Measurements from ENCODE around the gene CDH22.

CDH22 gene

DNA sequence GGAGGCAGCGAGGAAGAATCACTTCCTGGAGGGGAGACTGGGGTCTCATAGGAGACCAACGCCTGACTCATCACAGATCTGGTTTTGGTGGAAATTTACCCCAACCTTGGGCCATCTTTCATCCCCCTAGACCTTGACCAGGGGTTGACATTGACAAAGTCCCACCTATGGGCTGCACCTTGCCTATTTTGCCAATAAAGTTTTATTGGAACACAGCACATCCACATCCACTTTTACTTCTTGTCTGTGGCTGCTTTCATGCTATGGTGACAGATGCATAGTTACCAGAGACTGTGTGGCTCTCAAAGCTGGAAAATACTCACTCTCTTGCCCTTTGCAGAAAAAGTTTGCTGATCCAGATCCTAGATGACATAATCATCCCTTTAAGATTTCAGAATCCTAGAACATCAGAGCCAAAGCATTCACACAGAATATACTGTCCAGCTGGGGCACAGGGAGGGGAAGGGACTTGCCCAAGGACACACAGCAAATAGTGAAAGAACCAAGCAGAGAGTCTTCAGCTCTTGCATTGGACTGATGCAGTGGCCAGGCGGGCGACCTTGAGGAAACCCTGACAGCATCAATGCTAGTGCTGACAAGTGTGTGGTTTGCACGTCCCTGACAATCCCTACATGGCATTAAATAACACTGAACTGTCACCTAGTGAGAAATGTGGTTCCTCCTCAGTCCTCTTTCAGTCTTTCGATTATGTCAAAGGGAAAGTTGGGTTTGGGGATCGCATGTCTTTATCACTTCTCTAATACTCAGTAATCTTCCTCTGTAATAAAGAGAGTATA lies 149.0 kb downstream of the CDH22 start:
- no peak for DNase-seq

DNA sequence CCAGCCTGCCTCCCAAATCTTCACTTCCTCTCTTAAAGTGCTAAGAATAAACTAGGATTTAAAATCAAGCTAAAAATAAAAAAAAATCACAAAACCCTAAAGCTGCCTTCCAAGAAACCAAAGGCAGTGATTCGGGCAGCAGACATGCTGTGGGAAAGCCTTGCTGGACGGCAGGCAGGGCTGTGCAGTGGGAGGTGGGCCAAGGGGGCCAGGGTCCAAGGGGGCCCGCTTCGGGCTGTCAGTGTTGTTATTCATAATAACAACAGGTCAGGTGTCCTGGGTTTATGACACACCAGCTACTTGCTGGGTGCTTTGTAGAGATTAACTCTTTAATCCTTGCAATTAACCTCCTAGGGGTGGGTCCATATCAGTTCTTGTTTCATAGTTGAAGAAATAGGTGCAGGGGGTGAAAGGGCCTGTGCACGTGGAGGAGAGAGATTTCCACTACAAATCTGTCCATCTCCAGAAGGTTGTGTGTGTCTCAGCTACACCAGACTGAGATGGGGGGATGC lies 149.8 kb downstream of the CDH22 start:
- DNase-seq = peak; percentile 74

DNA sequence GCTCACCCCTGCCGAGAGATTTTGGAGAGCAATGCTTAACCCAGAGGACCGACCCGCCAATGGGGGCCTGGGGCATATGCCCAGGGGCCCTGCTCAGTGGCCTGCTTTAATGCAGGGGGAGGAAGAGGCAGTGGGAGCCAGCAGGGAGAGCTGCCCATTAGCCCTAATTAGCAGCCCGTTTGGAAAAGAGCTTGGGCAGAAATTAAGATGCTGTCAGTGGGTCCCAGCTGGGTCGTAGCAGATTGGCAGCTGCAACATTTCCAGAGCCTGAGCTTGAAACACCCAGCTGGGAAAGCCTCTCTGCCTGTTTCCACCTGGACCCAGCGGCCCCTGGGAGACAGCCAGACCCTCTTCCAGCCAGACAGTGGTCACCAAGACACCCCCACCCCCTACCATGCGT lies 150.7 kb downstream of the CDH22 start:
- peak; percentile 82 for DNase-seq

DNA sequence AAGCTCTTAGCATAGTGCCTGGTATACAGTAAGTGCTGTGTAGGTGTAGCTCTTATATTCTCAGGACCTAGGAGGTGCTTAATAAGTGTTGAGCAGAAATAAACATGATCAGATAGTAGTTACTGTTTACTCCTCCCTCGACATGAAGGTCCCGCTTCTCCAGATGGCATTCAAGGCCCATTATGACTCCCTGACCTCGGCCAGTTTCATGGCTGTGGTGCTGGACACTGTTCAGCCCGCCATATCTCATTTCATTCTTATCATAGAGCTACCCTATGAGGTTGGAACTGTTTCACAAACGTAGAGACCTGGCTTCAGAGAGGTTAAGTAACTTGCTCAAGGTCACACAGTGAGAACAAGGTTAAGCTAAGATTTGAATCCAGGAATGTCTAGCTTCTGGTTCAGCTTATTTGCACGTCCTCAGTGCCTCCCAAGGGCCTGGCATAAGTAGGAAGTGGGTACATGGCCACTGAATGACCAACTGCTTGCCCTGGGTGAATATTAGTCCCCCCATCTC lies 151.2 kb downstream of the CDH22 start:
- DNase-seq = no peak

DNA sequence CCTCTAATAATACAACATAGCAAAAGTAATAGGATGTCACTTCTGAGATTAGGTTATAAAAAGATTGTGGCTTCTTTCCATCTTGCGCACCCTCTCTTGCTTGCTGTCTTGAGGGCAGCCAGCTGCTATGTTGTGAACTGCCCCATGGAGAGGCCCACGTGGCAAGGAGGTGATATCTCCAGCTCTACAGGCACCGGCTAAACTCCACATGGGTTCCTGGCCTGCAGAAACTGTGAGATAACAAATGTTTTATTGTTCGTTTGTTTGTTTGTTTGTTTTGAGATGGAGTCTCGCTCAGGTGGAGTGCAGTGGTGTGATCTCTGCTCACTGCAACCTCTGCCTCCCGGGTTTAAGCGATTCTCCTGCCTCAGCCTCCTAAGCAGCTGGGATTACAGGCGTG lies 152.2 kb downstream of the CDH22 start:
- no peak for DNase-seq

DNA sequence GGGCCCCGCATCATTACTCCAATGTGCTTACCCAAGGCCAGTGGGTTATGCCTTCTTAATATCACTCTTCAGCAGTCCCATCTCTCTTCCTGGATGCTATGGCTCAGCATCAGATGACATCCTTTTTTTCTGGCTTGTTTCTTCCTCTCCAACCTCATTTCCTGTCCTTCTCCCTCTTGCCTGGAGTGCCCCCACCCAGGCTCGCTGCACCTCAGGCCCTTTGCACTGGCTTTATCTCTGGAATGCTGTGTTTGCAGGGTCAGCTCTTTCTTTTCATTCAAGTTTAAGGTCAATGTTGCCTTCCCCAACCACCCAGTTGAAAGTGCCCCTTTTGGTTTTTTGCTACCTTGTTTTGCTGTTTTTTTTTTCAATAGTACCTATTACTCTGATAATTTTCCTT lies 153.5 kb downstream of the CDH22 start:
- no peak for DNase-seq

DNA sequence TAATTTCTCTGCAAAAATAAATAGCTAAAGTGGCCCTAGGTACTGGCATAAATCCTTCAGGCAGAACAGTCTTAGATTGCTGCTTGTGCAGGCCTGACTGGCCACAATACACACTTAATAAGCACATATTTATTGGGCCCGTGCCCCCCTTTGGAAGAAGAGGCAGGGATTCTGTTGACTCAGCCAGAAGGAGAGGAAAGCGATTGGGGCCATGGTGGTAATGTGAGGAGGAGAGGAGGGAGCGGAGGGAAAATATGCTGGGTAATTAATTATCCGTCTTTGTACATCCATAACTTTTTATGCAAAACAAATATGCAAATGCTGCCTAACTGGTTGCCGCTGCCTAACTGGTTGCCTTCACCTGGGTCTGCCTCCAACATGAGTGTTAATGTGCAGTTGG lies 154.0 kb downstream of the CDH22 start:
- DNase-seq = no peak

DNA sequence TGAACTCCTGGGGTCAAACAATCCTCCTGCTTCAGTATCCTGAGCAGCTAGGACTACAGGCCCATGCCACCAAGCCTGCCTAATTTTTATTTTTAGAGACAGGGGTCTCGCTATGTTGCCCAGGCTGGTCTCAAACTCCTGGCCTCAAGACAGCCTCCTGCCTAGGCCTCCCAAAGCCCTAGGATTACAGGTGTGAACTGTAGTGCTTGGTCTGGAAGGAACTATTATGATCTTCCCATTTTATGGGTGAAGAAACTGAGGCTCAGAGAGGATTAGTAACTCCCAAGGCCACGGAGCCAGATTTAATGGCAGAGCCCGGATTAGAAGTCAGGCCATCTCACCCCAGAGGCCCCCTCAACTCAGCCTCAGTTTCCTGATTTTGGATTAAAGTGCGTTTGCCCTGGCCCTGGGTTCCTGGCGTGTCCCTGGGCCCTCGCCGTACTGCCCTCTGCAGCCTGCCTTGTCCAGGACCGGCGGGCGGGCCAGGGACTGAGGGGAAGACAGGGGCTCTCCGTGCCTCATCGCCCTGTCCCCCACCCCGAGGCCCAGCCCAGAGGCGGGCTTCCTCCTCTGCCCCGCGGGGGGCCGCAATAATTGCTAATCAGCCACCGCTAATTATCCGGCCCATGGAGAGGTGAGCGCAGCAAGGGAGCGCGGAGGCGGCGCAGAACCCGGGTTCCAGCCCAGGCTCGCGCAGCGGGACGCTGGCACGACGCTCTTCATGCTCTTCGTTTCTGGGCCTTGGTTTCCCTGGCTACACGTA lies 155.3 kb downstream of the CDH22 start:
- DNase-seq = no peak

DNA sequence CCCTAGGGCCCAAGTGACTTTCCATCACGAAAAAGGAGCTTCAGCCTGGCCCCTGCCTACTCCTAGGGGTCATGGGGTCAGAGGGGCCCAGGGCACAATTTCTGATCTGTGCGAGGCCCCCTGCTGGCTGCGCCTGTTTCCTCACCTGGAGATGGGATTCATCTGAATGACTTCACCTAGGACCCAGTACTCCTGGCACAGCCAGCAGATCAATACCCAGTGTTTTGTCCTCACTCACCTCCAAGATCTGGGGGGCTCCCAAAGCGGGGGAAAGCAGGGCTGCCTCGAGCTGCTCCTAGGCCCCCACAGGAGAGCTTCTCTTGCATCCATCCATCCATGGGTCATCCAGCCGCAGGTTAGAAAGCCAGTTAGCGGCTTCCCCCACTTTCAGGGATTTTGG lies 156.4 kb downstream of the CDH22 start:
- no peak for DNase-seq

DNA sequence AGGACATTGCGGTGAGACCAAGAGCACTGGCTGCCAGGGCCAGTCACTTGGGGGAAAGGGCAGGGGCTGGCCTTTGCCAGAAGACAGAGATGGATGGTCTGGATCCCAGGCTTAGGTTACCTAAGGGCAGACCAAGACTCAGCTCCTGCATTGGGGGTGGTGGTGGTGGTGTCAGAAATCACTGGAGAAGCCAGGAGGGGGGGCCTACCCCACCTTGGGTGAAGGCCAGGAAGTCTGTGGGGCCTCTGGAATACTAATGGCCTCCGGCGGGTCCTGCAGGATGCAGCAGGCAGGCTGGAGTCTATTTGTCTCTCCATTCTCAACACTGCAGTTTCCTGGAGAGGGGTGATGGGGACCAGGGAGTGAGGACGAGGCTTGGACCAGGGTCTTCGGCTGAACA lies 157.4 kb downstream of the CDH22 start:
- DNase-seq = no peak

DNA sequence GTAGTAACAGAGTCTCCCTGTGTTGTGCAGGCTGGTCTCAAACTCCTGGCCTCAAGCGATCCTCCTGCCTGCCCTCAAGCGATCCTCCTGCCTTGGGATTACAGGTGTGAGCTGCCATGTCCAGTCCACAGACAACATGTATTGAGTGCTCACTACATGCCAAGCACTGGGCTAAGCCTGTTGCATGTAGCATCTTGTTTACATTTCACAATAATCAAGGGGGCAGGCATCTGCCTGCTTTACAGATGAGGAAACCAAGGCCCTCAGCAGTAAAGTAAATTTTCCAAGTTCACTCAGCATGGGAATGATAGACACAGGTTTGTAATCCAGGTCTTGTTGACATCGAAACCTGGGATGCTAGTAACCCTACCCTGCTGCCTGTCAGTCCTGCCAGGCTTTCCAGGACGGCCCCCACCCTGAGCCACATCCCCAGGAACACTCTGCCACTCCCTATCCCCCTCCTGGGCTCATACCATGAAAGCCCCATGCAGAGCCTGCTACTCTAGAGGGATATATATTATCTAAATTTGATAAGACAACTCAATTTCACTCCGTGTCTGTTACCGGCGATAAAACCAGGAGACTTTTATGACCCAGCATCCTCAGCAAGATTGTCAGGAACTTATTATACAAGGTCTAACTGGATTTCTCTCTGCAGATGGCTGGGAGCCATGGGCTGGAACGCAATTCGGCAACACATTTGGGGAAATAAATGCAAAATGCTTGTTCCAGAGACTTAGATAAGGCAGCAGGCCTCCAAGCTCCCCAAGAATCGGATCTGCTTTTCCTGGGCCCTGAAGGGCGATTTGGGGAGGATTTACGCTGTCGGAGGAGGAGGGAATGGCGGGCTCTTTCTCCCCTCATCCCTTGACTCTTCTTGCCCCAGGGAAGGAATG lies 159.7 kb downstream of the CDH22 start:
- no peak for DNase-seq

DNA sequence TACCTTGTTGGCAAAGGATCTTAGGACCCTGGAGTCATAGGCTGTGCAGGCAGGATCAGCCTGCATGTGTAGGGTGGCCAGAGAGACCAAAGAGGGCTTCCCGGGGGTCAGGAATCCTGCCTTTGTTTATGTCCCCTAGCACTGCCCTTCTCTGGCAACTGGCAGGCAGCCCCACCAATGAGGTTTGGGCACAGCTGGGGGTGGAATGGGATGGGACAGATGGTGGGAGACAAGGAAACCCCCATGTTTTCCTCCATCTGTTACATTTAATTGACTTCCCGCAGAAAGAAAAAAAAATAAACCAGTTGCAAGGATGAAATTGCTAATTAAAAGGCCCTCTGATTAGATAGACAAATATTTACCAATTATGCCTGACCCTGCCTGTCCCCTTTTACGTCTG lies 162.6 kb downstream of the CDH22 start:
- peak; percentile 86 for DNase-seq

DNA sequence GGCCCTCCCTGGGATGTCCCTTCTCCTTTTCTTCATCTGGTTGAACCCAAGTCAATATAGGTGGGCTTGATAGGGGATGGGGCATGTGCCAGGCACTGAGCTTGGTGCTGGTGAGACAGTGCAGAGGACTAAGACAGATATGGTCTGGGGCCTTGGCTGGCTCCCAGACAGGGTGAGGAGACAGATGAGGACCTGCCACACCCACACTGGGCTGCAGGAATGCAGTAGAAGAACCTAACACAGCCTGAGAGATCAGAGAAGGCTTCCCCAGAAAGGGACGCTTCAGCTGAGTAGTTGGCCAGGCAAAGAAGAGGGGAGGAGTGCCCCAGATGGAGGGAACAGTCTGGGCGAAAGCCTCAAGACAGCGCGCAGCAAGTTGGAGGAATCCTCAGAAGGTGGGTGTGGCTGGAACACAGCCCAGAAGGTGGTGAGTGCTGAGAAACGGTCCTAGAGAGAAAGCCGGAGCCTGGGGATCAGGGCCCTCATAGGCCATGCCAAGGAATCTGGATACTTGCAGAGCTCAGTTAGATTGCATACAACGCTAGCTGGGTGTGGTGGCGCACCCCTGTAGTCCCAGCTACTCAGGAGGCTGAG lies 163.8 kb downstream of the CDH22 start:
- DNase-seq = no peak

DNA sequence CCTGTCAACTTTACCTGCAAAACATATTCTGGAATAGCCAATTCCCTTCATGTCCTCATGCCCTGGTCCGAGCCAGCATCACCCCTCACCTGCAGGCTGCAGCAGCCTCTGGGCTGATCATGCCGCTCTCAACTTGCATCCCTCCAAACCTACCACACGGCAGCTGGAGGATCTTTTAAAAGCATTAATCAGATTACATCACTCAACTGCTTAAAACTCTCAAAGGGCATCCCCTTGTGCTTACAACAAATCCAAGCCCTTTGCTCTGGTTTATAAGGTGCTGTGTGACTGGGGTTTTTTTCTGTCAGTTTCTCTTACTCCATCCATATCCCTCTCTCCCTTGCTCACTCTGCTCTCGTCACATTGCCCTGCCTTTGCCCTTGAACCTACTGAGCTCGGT lies 166.2 kb downstream of the CDH22 start:
- peak; percentile 85 for DNase-seq

DNA sequence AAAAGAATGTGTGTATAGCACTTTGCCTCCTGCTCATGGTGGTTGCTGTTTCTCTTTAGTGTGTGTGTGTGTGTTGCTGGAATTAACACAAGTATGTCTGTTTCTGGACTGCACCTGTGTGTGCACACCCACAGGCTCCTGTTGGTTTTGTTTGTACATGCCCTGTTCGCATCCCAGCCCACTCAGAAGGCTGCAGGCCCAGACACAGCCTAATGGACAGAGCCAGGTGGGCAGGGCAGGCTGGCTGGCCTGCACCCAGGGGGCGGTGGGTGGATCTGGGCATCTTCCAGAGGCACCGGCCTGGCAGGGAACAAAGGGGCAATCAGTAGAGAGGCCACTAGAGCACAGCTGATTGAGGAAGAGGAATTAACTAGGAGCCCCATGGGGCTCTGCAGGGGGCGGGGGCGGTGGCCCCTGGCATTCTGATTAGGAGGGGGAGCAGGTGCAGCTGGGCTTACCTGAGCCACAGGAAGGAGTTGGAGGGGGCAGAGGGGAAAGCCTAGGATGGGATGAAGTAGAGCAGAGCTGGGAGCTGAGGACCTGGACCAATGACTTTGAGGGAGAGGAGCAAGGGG lies 168.3 kb downstream of the CDH22 start:
- peak; percentile 71 for DNase-seq

DNA sequence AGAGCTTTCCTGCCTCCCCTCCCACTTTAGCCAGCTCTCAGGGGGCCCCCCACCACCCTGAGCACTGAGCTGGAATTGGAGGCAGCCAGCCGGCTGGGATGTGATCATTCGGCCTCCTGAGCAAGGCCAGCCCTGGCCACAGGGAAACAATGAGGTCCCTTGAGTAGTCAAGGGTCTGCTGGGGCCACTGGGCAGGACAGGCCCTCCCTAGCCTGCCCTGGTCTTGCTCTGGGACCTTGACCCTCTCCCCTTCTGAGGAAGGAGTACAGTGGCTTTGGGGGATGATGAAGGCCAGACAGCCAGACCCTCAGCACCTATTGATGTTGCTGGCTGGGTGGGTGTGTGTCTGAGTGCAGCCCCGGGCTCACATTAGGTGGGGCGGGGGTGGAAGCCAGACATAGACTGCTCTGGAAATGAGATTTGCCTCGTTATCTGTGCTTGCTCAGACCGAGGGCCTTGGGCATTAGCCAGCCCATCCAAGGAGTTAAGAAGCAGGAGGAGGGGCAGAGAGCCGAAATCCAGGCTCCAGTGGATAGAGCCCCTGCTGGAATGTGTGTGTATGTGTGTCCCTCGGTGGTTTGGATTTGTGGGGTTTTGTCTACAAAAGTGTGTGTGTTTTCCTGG lies 168.9 kb downstream of the CDH22 start:
- no peak for DNase-seq

DNA sequence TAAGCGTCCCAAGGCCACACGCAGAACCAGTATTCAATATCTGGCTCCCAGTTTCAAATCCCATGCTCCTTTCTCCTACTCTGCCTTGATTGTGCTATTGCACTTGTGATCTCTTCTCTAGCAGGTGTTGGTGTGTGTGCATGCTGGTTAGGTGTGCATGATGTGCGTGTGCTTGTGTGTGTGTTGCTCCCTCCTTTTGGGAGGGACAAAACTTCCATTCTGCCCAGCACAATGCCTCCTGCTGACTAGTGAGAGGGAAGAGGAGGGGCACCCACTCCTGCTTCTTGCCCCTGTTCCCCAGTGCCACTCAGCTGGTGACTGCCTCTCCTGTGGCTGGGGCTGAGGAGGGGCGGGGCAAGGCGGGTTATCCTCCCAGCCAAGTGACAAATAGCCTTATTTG lies 170.5 kb downstream of the CDH22 start:
- no peak for DNase-seq

DNA sequence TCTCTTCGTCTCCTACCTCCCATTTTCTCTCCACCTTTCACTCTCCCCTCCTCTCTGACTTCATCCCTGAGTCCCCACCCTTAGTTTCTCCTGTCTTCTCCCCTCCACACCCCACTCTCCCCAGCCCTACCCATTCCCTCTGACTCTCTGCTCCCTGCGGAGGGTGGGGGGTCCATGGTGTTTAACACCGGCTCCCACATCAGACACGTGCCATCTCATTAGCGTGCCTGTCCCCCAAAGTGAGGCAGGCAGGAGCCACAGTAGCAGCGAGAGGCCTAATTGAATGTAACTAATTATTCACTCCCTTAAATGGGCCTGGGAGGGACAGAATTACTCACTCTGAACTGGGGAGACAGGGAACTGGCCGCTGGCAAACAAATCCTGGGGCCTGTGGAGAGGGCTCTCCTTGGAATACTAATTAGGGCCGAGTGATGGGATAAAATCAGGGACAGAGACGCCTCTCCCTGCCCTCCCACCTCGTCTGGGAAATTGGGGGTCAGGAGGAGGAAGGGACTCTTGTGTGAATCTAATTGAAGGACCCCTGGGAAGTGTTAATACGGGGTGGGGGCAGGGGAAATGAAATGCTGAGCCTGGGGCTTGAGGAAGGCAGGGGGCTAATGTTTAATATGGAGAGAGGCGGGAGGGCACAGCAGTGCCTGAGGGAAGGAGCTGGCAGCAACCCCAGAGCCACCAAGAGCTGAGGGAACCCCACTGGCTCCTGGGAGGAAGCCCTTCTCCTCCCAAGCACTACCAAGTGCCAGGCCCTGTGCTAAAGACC lies 172.3 kb downstream of the CDH22 start:
- DNase-seq = no peak

DNA sequence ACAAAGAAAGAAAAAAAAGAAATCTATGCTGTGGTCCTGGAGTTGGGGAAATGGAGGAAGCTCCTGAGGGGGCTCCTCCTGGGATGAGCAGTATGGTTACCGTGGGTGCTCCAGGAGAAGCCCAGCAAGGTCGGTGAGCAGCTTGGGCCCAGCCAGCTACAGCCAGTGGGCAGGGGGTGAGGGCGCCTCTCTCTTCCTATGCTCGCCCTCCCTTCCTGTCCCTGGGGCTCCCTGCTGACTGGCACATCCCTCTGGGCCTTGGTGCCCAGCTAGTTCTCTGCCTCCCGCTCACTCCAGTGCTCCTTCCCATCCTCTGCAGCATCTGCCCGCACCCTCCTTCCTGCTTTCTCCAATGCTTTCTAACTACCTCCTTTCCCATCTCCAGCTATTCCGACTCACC lies 173.6 kb downstream of the CDH22 start:
- DNase-seq = no peak

DNA sequence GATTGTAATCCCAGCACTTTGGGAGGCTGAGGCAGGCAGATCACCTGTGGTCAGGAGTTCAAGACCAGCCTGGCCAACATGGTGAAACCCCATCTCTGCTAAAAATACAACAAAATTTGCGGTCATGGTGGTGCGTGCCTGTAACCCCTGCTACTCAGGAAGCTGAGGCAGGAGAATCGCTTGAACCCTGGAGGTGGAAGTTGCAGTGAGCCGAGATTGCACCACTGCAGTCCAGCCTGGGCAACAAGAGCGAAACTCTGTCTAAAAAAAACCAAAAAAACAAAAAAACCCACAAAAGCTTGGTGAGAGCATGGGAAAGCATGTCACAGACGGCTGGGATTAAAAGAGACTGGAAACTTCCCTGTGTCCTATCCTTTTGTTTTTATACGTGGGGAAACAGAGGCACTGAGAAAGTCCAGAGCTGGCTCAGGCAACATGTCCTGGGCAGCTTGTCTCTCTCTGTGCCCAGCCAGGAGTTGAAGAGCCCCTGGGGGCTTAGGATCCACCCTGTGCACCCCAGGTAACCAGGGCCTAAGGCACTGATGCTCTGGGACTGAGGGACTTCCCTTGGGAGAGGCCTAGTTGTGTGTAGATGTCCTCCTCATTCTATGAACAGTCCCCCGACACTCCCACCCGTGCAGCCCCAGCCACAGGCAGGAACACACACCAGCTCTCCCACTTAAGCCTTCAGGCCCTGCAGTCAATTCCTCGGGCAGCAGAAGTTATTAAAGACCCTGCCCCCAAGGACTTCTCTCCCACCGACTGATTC lies 174.2 kb downstream of the CDH22 start:
- no peak for DNase-seq
